IPS-20b (cell line): ENCODE data around the gene DNAJB2.
A peak's percentile ranks its signal among the peaks of the same experiment; 100 is the strongest.

Experiments used
- H3K27ac ChIP-seq: one replicate; pipeline ENCODE4 v1.5.1; 2013; ENCODE audit warnings: low read length
- H3K27me3 ChIP-seq: 2 replicates; pipeline ENCODE4 v1.6.1; 2013; ENCODE audit warnings: mild to moderate bottlenecking, low read length, inconsistent platforms; ENCODE audit not compliant: insufficient read depth
- H3K36me3 ChIP-seq: 2 replicates; pipeline ENCODE4 v1.6.1; 2013; ENCODE audit warnings: low read depth, mild to moderate bottlenecking, inconsistent platforms, low read length, moderate library complexity; ENCODE audit not compliant: insufficient read depth
- H3K4me1 ChIP-seq: 2 replicates; pipeline ENCODE4 v1.6.1; 2013; ENCODE audit warnings: mild to moderate bottlenecking, control low read depth, inconsistent platforms, low read length, moderate library complexity; ENCODE audit not compliant: insufficient read depth
- H3K4me3 ChIP-seq: 2 replicates; pipeline ENCODE4 v1.5.1; 2013; ENCODE audit warnings: mild to moderate bottlenecking, low read length, inconsistent platforms
- H3K9ac ChIP-seq: 2 replicates; pipeline ENCODE4 v1.6.1; 2013; ENCODE audit warnings: low read depth, mild to moderate bottlenecking, inconsistent platforms, low read length, moderate library complexity
- H3K9me3 ChIP-seq: 2 replicates; pipeline ENCODE4 v1.6.1; 2013; ENCODE audit warnings: mild to moderate bottlenecking, low read depth, low read length, inconsistent platforms; ENCODE audit not compliant: insufficient read depth

The DNAJB2 gene

GRCh38 chr2:219279151-219279915 lies at the start of gene DNAJB2:
Gene DNAJB2 (plus strand): TSS chr2:219279366. CDS start chr2:219279834, 468 bp downstream.
- Histone ChIP-seq H3K4me3 (peak within 1 kb of the TSS; percentile 80), H3K27ac (peak within 1 kb of the TSS; percentile 39), H3K36me3 (peaks cover 14% of the 10 kb centered on the region; the same call in 1 of the 2 replicates), H3K27me3 (peaks cover 9% of the 10 kb centered on the region; the same call in 1 of the 2 replicates), H3K4me1 (peaks cover 24% of the 10 kb centered on the region), H3K9ac (peak within 1 kb of the TSS; percentile 74; the same call in 1 of the 2 replicates), H3K9me3 (no peaks in the 10 kb centered on the region)

- Histone ChIP-seq H3K4me1 (peaks cover 6% of the 10 kb centered on the region; the same call in 1 of the 2 replicates), H3K27me3 (no peaks in the 10 kb centered on the region), H3K36me3 (peaks cover 44% of the 10 kb centered on the region)
These were observed 49.1 kb upstream of the DNAJB2 start for GRCh38 chr2:219230059-219230540.

GRCh38 chr2:219234331-219234730 lies 44.8 kb upstream of the DNAJB2 start:
- Histone ChIP-seq H3K4me1 (no peaks in the 10 kb centered on the region), H3K36me3 (peaks cover 68% of the 10 kb centered on the region), H3K27me3 (no peaks in the 10 kb centered on the region), H3K9ac (no peak overlapping the region), H3K9me3 (no peaks in the 10 kb centered on the region), H3K27ac (no peak overlapping the region), H3K4me3 (no peak overlapping the region)

More at GRCh38 chr2:219230059-219230540, 49.1 kb upstream of the DNAJB2 start:
- Histone ChIP-seq H3K27ac (peak overlapping the region; percentile 74), H3K9ac (peak overlapping the region; percentile 91), H3K4me3 (peak overlapping the region; percentile 97), H3K9me3 (no peaks in the 10 kb centered on the region)

- no peak overlapping the region for H3K4me3 ChIP-seq
- no peak overlapping the region for H3K27ac ChIP-seq
- no peaks in the 10 kb centered on the region for H3K9me3 ChIP-seq
- H3K4me1 ChIP-seq, result peaks cover 4% of the 10 kb centered on the region; the same call in 1 of the 2 replicates
- H3K27me3 ChIP-seq, result no peaks in the 10 kb centered on the region
- H3K36me3 ChIP-seq, result peaks cover 13% of the 10 kb centered on the region
- H3K9ac ChIP-seq, result no peak overlapping the region
These were observed 35.8 kb upstream of the DNAJB2 start for GRCh38 chr2:219243291-219243761.

GRCh38 chr2:219244789-219245147 lies 34.4 kb upstream of the DNAJB2 start:
- no peaks in the 10 kb centered on the region for H3K9me3 ChIP-seq
- H3K27ac ChIP-seq, result peak overlapping the region; percentile 69
- H3K27me3 ChIP-seq, result no peaks in the 10 kb centered on the region
- peak overlapping the region; percentile 98; the same call in 1 of the 2 replicates for H3K9ac ChIP-seq
- H3K4me3 ChIP-seq, result peak overlapping the region; percentile 97
- H3K36me3 ChIP-seq, result peaks cover 20% of the 10 kb centered on the region
- H3K4me1 ChIP-seq, result peaks cover 11% of the 10 kb centered on the region

- Histone ChIP-seq H3K9ac (peak within 1 kb of the TSS; percentile 98), H3K27ac (peak within 1 kb of the TSS; percentile 69), H3K27me3 (no peaks in the 10 kb centered on the region), H3K36me3 (peaks cover 25% of the 10 kb centered on the region), H3K9me3 (no peaks in the 10 kb centered on the region), H3K4me1 (peaks cover 11% of the 10 kb centered on the region), H3K4me3 (peak within 1 kb of the TSS; percentile 97)
These were observed 33.8 kb upstream of the DNAJB2 start, which contains the start of the genes GLB1L and STK16 for GRCh38 chr2:219245148-219245898. Gene GLB1L (minus strand): TSS chr2:219245444. CDS start chr2:219243573, 1,871 bp downstream. Gene STK16 (plus strand): TSS chr2:219245479. CDS start chr2:219246000, 521 bp downstream.

GRCh38 chr2:219245899-219246230 lies 33.3 kb upstream of the DNAJB2 start:
- peaks cover 30% of the 10 kb centered on the region for H3K36me3 ChIP-seq
- peak overlapping the region; percentile 69 for H3K27ac ChIP-seq
- no peaks in the 10 kb centered on the region for H3K9me3 ChIP-seq
- H3K4me1 ChIP-seq, result peaks cover 11% of the 10 kb centered on the region
- H3K9ac ChIP-seq, result peak overlapping the region; percentile 98
- H3K27me3 ChIP-seq, result no peaks in the 10 kb centered on the region
- peak overlapping the region; percentile 97 for H3K4me3 ChIP-seq

GRCh38 chr2:219246559-219246958 lies 32.6 kb upstream of the DNAJB2 start:
- Histone ChIP-seq H3K27ac (no peak overlapping the region), H3K4me1 (peaks cover 11% of the 10 kb centered on the region), H3K9me3 (no peaks in the 10 kb centered on the region), H3K27me3 (peaks cover 5% of the 10 kb centered on the region), H3K4me3 (peak overlapping the region; percentile 97; the same call in 1 of the 2 replicates), H3K36me3 (peaks cover 30% of the 10 kb centered on the region), H3K9ac (peak overlapping the region; percentile 98; the same call in 1 of the 2 replicates)

GRCh38 chr2:219247678-219248642 lies 31.2 kb upstream of the DNAJB2 start:
- H3K4me1 ChIP-seq, result peaks cover 18% of the 10 kb centered on the region
- H3K9me3 ChIP-seq, result no peaks in the 10 kb centered on the region
- peaks cover 19% of the 10 kb centered on the region for H3K27me3 ChIP-seq
- no peak overlapping the region for H3K4me3 ChIP-seq
- H3K9ac ChIP-seq, result no peak overlapping the region
- no peak overlapping the region for H3K27ac ChIP-seq
- H3K36me3 ChIP-seq, result peaks cover 30% of the 10 kb centered on the region

GRCh38 chr2:219248845-219249202 lies 30.3 kb upstream of the DNAJB2 start:
- Histone ChIP-seq H3K36me3 (peaks cover 30% of the 10 kb centered on the region), H3K4me3 (no peak overlapping the region), H3K27me3 (peaks cover 27% of the 10 kb centered on the region), H3K9me3 (no peaks in the 10 kb centered on the region), H3K27ac (no peak overlapping the region), H3K4me1 (peaks cover 18% of the 10 kb centered on the region), H3K9ac (peak overlapping the region; percentile 30; the same call in 1 of the 2 replicates)
